GM21825 (cell line): ENCODE measurements around the gene MTOR.
A peak's percentile ranks its signal among the peaks of the same experiment; 100 is the strongest.
"Not testable (repeated sequence)": the region's sequence is repeated elsewhere in the genome, so short reads cannot be mapped to it uniquely, and the experiment has no call there.

Experiments used
- ATAC-seq: cut with Tn5 transposase; IDR thresholded peaks from one replicate; pipeline ENCODE4 v1.9.1; 2021; ENCODE audit warnings: mild to moderate bottlenecking, moderate library complexity; ENCODE audit not compliant: unreplicated experiment

Gene MTOR

GRCh38 chr1:11262171-11263049, at the start of gene MTOR:
Gene MTOR, minus strand, starts transcription at chr1:11262551. Its CDS starts 3,142 bp downstream, at chr1:11259409.
- ATAC-seq, result peak; percentile 96

- no peak for ATAC-seq
Measured at GRCh38 chr1:11309385-11309784, 47.0 kb upstream of the MTOR start.

GRCh38 chr1:11308699-11309224, 46.4 kb upstream of the MTOR start:
- no peak for ATAC-seq

GRCh38 chr1:11307852-11308251, 45.5 kb upstream of the MTOR start:
- ATAC-seq, result no peak

- not testable (repeated sequence) for ATAC-seq
Measured at GRCh38 chr1:11305516-11305915, 43.2 kb upstream of the MTOR start.

- no peak for ATAC-seq
Measured at GRCh38 chr1:11302366-11302765, 40.0 kb upstream of the MTOR start.

- ATAC-seq, result no peak
Measured at GRCh38 chr1:11301601-11302000, 39.2 kb upstream of the MTOR start.

- ATAC-seq, result no peak
Measured at GRCh38 chr1:11299225-11299574, 36.8 kb upstream of the MTOR start.

- no peak for ATAC-seq
Measured at GRCh38 chr1:11298390-11299224, 36.3 kb upstream of the MTOR start.

GRCh38 chr1:11297774-11298173, 35.4 kb upstream of the MTOR start:
- ATAC-seq, result not testable (repeated sequence)

- no peak for ATAC-seq
Measured at GRCh38 chr1:11295905-11296304, 33.6 kb upstream of the MTOR start.

- no peak for ATAC-seq
Measured at GRCh38 chr1:11294951-11295350, 32.6 kb upstream of the MTOR start.

- ATAC-seq, result no peak
Measured at GRCh38 chr1:11293856-11294255, 31.5 kb upstream of the MTOR start.

- ATAC-seq, result no peak
Measured at GRCh38 chr1:11291049-11291448, 28.7 kb upstream of the MTOR start.

GRCh38 chr1:11289064-11289463, 26.7 kb upstream of the MTOR start:
- no peak for ATAC-seq

GRCh38 chr1:11286735-11287410, 24.5 kb upstream of the MTOR start:
- ATAC-seq, result no peak

- no peak for ATAC-seq
Measured at GRCh38 chr1:11285883-11286734, 23.8 kb upstream of the MTOR start.

GRCh38 chr1:11284784-11285183, 22.4 kb upstream of the MTOR start:
- no peak for ATAC-seq

- no peak for ATAC-seq
Measured at GRCh38 chr1:11283151-11283550, 20.8 kb upstream of the MTOR start.
